ENCODE data around the gene SAMD4A. TPM values are rescaled to one million over a fixed set of nuclear protein-coding genes. Genes with fewer than 3 reads are reported as not detected.
"Not testable (repeated sequence)": the region's sequence is repeated elsewhere in the genome, so short reads cannot be mapped to it uniquely, and the experiment has no call there.

SAMD4A gene
- total RNA-seq, 2 experiments from 2014 or later, result 2.4 to 2.6 TPM

DNA sequence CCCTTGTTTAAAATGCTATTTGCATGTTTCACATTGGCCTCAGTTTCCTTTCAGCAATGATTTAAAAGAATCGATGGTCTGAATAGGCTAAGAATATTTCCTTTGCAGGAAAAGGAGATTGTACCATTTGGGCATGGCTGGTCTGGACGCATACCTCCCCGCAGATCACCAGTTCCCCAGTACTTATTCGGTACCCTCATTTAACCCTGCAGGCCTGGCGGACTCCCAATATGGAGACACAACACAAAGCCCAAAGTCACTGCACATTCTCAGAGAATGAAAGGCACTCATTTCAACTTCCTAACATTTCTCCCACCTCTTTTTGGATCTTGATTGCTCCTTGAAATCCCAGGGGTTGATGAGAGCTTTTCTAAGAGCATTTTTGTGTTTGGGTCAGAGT, 182.8 kb downstream of the SAMD4A start:
- ChIA-PET POLR2A (no interaction called here), CTCF (no interaction called here)
- H3K27me3 Mint-ChIP-seq, result peaks cover 3% of the 10 kb centered on the region
- H3K4me3 Mint-ChIP-seq, result no peak overlapping the region
- intact Hi-C loops (cut with micrococcal nuclease), result no loop called here
- no peaks in the 10 kb centered on the region for H3K4me1 Mint-ChIP-seq (ENCODE audit: low read depth)
- no peak overlapping the region for H3K27ac Mint-ChIP-seq
- no peaks in the 10 kb centered on the region for H3K9me3 Mint-ChIP-seq
- H3K36me3 Mint-ChIP-seq, result no peaks in the 10 kb centered on the region
- DNase-seq, result no peak

DNA sequence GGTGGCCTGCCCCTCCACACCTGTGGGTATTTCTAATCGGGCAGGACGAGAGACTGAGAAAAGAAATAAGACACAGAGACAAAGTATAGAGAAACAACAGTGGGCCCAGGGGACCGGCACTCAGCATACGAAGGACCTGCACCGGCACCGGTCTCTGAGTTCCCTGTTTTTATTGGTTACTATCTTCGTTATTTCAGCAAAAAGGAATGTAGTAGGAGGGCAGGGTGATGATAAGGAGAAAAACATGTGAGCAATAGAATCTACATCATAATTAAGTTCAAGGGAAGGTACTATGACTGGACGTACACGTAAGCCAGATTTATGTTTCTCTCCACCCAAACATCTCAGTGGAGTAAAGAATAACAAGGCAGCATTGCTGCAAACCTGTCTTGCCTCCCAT, 185.7 kb downstream of the SAMD4A start:
- DNase-seq; H3K36me3 Mint-ChIP-seq; H3K27ac Mint-ChIP-seq; CTCF ChIA-PET; H3K9me3 Mint-ChIP-seq; H3K4me1 Mint-ChIP-seq (ENCODE audit: low read depth); H3K4me3 Mint-ChIP-seq; H3K27me3 Mint-ChIP-seq; POLR2A ChIA-PET; intact Hi-C loops (cut with micrococcal nuclease): not testable (repeated sequence)

DNA sequence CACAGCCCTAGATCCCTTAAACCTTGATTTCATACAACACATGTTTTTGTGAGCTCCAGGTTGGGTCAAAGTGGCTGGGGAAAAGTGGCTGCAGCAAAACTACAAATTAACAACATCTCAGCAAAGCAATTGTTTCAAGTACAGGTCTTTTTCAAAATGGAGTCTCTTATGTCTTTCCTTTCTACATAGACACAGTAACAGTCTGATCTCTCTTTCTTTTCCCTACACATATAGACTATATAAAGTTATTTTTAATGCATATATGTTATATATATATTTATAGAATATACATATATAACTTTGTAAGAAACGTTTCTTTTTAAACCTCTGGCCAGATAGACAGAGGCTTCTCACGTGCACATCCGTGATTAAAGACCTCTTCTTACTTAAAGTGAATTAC, 186.5 kb downstream of the SAMD4A start:
- H3K27ac Mint-ChIP-seq; H3K4me3 Mint-ChIP-seq; DNase-seq; CTCF ChIA-PET; H3K9me3 Mint-ChIP-seq; POLR2A ChIA-PET; H3K27me3 Mint-ChIP-seq; intact Hi-C loops (cut with micrococcal nuclease); H3K36me3 Mint-ChIP-seq: not testable (repeated sequence)
- peaks cover 12% of the 10 kb centered on the region for H3K4me1 Mint-ChIP-seq (ENCODE audit: low read depth)

DNA sequence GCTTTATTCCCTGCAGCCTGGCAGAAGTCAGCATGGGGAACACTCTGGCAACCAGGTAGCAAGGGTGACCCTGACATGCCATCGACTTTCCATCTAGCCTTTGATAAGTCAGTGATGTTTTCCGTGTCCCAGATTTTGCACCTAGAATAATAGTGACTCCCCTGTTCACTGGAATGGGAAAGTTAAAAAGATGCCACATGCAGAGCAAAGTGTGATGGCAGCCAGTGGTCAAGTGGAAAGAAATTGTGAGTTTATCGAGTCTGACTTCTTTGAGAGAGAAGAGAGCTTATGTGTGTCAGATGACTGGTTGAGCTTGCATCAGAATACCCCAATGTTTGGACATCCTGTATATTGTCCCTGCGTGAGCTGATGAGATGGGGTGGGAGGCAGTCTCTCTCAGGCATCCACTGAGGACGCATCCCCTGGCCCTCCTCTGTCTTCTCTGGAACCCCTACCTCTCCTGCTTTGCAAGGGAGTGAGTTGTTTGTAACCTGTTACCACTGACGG, 187.2 kb downstream of the SAMD4A start:
- no peaks in the 10 kb centered on the region for H3K9me3 Mint-ChIP-seq
- no peak overlapping the region for H3K4me3 Mint-ChIP-seq
- POLR2A ChIA-PET, result no interaction called here
- intact Hi-C loops (cut with micrococcal nuclease), result no loop called here
- peaks cover 12% of the 10 kb centered on the region for H3K4me1 Mint-ChIP-seq (ENCODE audit: low read depth)
- H3K36me3 Mint-ChIP-seq, result no peaks in the 10 kb centered on the region
- no peak for DNase-seq
- no peaks in the 10 kb centered on the region for H3K27me3 Mint-ChIP-seq
- CTCF ChIA-PET, result no interaction called here
- no peak overlapping the region for H3K27ac Mint-ChIP-seq

DNA sequence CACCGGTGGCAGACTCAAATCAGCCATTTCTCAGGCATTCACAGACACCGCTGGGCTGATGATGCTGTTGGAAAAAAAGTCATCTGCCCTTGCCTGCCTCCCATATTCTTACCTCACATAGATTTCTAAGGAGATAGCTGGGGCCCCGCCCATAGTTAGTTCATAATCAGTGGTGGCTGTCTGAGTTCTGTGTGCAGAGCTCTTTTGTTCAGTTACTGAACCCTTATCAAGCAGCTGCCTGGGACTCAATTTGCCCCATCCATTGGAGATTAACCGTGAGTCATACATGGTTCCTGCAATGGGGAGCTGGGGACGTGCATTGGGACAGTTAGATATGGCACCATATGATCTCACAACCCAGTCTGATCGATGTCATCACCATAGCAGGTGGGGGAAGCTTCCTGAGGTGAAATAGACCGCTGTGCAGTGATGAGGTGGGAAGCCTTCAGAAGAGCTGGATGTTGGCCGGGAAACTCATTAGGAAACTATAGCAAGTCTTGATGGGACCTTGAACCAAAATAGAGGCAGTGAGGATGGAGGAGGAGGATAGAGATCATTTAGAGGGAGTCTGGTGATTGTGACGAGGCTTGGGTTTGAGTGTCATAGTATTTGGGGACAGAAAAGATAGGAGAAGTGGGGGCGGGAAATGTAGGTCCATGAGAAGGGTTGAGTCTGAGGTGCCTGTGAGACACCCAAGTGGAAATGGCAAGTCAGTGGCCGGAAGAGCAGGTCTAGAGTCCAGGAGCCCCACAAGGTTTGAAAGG, 187.9 kb downstream of the SAMD4A start:
- H3K4me3 Mint-ChIP-seq, result no peak overlapping the region
- POLR2A ChIA-PET, result no interaction called here
- no peaks in the 10 kb centered on the region for H3K36me3 Mint-ChIP-seq
- no peaks in the 10 kb centered on the region for H3K27me3 Mint-ChIP-seq
- DNase-seq, result no peak
- CTCF ChIA-PET, result no interaction called here
- H3K27ac Mint-ChIP-seq, result no peak overlapping the region
- no peaks in the 10 kb centered on the region for H3K9me3 Mint-ChIP-seq
- peaks cover 12% of the 10 kb centered on the region for H3K4me1 Mint-ChIP-seq (ENCODE audit: low read depth)
- intact Hi-C loops (cut with micrococcal nuclease), result no loop called here

DNA sequence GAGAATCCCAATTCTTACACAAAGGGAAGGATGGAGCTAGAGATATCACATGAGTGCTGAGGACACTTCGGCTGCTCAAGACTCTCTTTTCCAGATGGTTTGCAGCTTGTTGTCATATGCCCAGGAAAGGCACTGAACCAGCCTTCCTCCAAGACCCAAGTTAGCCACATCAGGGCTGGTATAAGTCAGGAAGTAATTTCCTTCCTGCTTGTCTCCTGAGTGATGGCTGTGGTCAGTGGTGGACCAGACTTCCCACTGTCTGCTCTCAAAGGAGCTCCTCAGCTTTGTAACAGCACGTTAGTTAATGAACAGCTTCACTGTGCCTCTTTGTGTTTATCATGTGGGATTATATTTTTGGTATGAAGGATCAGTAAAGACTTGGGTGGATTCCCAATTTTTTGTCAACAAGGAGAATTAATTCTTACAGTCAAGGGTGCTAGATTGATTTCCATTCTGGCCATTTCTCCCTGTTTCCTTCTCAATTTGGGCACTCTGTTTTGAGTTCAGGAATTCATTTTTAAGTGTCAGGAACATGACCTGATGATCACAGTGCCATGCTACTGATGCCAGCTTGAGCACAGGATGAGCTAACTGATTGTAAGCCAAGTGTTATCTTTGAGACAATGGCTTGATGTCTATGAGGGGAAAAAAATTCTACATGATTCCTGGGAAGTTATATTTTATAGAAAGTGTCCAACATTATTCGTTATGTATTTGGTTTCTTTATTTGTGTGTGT, 189.9 kb downstream of the SAMD4A start:
- peaks cover 12% of the 10 kb centered on the region for H3K4me1 Mint-ChIP-seq (ENCODE audit: low read depth)
- H3K27ac Mint-ChIP-seq, result no peak overlapping the region
- no peak for DNase-seq
- no peak overlapping the region for H3K4me3 Mint-ChIP-seq
- no peaks in the 10 kb centered on the region for H3K36me3 Mint-ChIP-seq
- ChIA-PET CTCF (interaction anchor here (0.8 to 1.1 kb wide), 2 partner anchors 17 to 49 kb away, joined by 3 to 4 read pairs; no protein-coding TSS in a partner anchor), POLR2A (no interaction called here)
- no peaks in the 10 kb centered on the region for H3K9me3 Mint-ChIP-seq
- H3K27me3 Mint-ChIP-seq, result no peaks in the 10 kb centered on the region
- intact Hi-C loops (cut with micrococcal nuclease), result no loop called here

DNA sequence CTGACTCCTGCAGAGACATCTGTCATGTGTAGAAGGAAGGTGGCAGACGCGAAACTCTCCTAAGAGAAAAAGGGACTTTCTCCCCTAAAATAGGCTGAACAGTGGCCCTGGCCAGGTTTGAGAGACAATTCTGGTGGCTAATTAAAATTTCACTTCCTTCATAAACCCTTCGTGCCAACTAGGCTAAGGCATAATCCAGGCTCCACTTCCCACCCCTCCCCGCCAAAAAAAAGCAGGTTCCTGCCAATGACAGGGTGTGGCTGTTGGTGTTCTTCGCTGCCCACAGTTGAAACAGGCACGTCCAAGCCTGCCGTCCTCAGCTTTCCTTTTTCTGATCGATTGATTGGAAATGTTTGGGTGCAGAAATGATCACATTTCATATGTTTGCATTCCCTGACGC, 191.1 kb downstream of the SAMD4A start:
- Mint-ChIP-seq H3K9me3 (no peaks in the 10 kb centered on the region), H3K4me1 (ENCODE audit: low read depth) (peaks cover 16% of the 10 kb centered on the region), H3K36me3 (no peaks in the 10 kb centered on the region), H3K4me3 (no peak overlapping the region), H3K27me3 (no peaks in the 10 kb centered on the region), H3K27ac (no peak overlapping the region)
- ChIA-PET POLR2A (no interaction called here), CTCF (no interaction called here)
- DNase-seq, result no peak
- intact Hi-C loops (cut with micrococcal nuclease), result no loop called here

DNA sequence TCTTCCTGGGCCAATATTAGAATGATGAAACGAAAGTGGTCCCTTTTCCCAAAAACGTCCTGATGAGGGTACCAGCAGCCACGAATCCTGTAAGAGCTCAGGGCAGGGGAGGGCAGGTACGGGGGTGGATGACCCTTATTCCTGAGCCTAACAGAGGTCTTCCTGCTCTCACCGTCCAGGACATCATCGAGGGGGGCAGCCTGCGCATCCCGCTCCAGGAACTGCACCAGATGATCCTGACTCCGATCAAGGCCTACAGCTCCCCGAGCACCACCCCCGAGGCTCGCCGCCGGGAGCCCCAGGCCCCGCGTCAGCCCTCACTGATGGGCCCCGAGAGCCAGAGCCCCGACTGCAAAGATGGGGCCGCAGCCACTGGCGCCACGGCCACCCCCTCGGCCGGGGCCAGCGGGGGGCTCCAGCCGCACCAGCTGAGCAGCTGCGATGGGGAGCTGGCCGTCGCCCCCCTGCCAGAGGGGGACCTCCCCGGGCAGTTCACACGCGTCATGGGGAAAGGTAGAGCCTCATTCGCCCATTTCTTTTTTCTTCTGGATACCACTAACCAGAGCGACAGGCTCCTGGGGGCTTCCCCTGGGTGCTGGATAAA, 193.2 kb downstream of the SAMD4A start:
- no peaks in the 10 kb centered on the region for H3K36me3 Mint-ChIP-seq
- DNase-seq, result no peak
- no peak overlapping the region for H3K27ac Mint-ChIP-seq
- H3K9me3 Mint-ChIP-seq, result no peaks in the 10 kb centered on the region
- CTCF ChIA-PET, result interaction anchor here (0.6 to 1.1 kb wide), 3 partner anchors 14 to 54 kb away, joined by 3 read pairs; no protein-coding TSS in a partner anchor
- no peak overlapping the region for H3K4me3 Mint-ChIP-seq
- peaks cover 16% of the 10 kb centered on the region for H3K4me1 Mint-ChIP-seq (ENCODE audit: low read depth)
- intact Hi-C loops (cut with micrococcal nuclease), result no loop called here
- H3K27me3 Mint-ChIP-seq, result no peaks in the 10 kb centered on the region
- POLR2A ChIA-PET, result no interaction called here

DNA sequence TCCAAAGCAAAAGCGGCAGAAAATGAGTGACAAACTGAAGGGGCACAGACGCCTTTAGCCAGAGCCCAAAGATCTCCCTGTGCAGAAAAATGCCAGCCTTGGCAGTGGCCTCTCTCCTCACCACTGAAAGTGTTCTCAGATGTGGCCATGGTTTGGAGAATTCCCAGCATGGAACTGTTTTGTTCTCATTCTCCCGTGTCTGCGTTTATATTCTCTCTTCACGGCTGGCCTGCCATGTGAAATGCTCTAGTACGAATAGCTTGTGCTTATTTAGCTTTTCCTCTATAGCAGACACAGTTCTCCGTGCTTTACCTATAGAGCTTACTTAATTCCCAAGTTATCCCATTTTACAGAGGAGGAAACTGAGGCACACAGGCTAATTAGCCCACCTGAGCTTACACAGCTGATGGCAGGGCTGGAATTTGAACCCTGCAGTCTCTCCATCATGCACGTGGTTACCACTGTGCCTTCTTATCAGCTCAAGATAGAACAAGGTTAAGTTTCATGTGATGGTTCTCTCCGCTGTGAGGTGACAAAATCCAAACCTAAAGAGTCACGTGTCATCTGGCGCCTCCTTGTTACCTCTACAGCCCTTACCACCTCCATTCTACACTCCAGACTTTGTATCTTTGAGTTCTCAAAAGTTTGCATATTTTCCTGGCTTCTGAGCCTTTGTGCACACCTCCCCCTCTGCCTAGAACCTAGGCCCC, 194.1 kb downstream of the SAMD4A start:
- ChIA-PET CTCF (interaction anchor here (1.1 to 2.3 kb wide), 2 partner anchors 12 to 50 kb away, joined by 3 to 11 read pairs; no protein-coding TSS in a partner anchor), POLR2A (no interaction called here)
- no peak overlapping the region for H3K27ac Mint-ChIP-seq
- intact Hi-C loops (cut with micrococcal nuclease), result no loop called here
- no peaks in the 10 kb centered on the region for H3K36me3 Mint-ChIP-seq
- H3K27me3 Mint-ChIP-seq, result no peaks in the 10 kb centered on the region
- no peak for DNase-seq
- peaks cover 17% of the 10 kb centered on the region for H3K4me1 Mint-ChIP-seq (ENCODE audit: low read depth)
- no peak overlapping the region for H3K4me3 Mint-ChIP-seq
- no peaks in the 10 kb centered on the region for H3K9me3 Mint-ChIP-seq

DNA sequence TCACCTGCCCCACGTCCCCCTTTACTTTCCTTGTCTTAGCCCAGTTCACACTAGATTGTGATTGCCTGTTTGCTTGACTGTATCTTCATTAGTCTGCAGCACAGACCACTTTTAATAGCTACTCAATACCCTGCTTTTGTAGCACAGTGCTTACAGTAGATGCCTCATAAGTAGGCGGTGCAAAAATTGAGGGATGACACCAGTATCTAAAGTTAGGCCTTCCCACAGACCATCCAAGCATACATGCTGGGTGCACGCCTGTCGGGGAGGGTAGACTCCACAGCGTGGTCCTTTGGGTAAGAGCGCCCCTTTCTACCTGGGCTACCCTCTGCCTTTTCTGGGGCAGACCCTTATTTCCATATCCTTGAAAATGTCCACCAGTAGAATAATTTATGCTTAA, 194.9 kb downstream of the SAMD4A start:
- ChIA-PET CTCF (interaction anchor here (2.3 kb wide), 1 partner anchor 12 kb away, joined by 11 read pairs; no protein-coding TSS in a partner anchor), POLR2A (no interaction called here)
- no peaks in the 10 kb centered on the region for H3K27me3 Mint-ChIP-seq
- H3K4me1 Mint-ChIP-seq (ENCODE audit: low read depth), result peaks cover 24% of the 10 kb centered on the region
- no peak overlapping the region for H3K27ac Mint-ChIP-seq
- no peaks in the 10 kb centered on the region for H3K36me3 Mint-ChIP-seq
- intact Hi-C loops (cut with micrococcal nuclease), result no loop called here
- DNase-seq, result no peak
- no peak overlapping the region for H3K4me3 Mint-ChIP-seq
- no peaks in the 10 kb centered on the region for H3K9me3 Mint-ChIP-seq

DNA sequence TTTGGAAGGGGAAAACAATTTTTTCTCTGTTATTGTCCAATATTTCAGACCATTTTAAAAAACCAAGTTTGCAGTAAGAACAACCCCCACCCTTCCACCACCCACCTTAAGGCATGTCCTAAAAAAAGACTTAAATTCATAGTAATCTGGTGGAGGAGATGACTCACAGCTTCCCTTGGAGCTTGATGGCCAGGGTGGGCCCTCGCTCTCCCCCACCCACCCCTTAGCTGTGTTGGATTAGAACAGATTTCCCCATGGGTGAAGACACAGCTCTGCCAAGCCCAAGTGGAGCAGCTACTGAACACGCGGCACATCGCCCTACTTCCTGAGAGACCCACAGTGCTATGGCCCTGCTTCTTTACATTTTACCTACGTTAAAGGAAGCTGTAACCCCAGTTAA, 195.4 kb downstream of the SAMD4A start:
- DNase-seq, result no peak
- no peaks in the 10 kb centered on the region for H3K27me3 Mint-ChIP-seq

DNA sequence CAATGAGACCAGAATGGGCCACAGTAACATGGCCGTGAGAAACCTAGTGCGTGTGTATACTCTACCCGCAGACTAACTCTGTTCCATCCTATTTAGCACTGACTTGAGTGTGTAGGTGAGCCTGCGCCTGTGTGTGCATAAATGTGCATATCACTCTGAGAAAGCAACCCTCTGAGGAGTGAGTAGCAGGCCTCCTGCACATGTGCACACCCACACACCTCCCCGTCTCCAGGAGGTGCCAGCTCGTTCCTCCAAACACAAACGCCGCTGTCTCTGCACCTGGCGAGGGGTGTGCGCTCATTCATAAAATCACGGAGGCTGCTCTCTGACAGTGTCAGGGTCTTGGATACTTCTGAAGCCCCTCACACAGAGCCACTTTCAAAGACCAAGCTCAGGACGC, 196.8 kb downstream of the SAMD4A start:
- Mint-ChIP-seq H3K27ac (no peak overlapping the region), H3K36me3 (no peaks in the 10 kb centered on the region), H3K4me1 (ENCODE audit: low read depth) (peaks cover 19% of the 10 kb centered on the region), H3K9me3 (no peaks in the 10 kb centered on the region), H3K27me3 (no peaks in the 10 kb centered on the region), H3K4me3 (no peak overlapping the region)
- no peak for DNase-seq
- ChIA-PET POLR2A (no interaction called here), CTCF (no interaction called here)
- intact Hi-C loops (cut with micrococcal nuclease), result no loop called here

More for the DNA sequence above, 195.4 kb downstream of the SAMD4A start:
- H3K4me3 Mint-ChIP-seq, result no peak overlapping the region
- H3K4me1 Mint-ChIP-seq (ENCODE audit: low read depth), result peaks cover 24% of the 10 kb centered on the region
- H3K9me3 Mint-ChIP-seq, result no peaks in the 10 kb centered on the region
- POLR2A ChIA-PET, result no interaction called here
- no peak overlapping the region for H3K27ac Mint-ChIP-seq
- intact Hi-C loops (cut with micrococcal nuclease), result no loop called here
- CTCF ChIA-PET, result interaction anchor here (2.3 kb wide), 1 partner anchor 11 kb away, joined by 11 read pairs; no protein-coding TSS in a partner anchor
- H3K36me3 Mint-ChIP-seq, result no peaks in the 10 kb centered on the region
